CD4-positive, alpha-beta T cell treated with Interleukin-17A for 1 hour (primary cell): Measurements from ENCODE around the gene C19orf81.

Source experiments
- DNase-seq: peaks from one replicate; pipeline ENCODE4 v3.0.0-alpha.2; 2020

Gene C19orf81

DNA sequence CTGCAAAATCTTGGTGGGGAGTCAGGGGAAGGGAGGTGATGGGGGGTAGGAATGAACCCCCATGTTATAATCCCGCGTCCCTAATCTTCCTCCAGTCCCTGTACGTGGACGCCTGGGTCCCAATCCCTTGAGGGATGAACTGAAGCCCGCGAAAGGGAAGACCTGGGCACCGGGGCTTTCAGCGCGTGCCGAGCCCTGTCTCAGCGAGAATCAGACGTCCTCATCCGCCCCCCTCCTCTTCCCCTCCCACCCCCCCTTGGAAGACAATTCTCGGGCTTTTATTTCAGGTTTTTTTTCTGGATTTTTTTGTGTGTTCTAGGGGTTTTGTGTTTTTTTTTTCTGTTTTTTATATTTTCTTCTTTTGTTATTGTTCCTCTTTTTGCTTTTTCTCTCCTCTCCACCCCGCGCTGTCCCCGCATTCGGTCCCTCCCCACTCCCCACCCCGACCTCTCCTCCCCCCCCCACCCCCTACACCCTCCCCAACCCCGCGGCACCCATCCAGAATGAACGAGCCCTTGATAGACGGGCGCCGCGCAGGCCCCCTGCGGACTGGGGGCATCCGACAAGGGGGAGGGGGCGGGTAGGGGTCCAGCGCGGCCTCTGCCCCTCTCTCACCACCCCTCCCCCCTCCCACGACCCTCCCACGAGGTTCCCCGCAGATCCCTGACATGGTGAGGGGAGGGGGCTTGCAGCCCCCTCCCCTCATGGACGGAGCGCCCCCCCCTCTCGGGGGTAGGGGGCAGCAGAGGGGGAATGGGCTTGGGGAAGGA, 10.3 kb downstream of the C19orf81 start:
- no peak for DNase-seq

- DNase-seq = no peak
Measured at GRCh38 chr19:50660088-50660366, 10.8 kb downstream of the C19orf81 start.

DNA sequence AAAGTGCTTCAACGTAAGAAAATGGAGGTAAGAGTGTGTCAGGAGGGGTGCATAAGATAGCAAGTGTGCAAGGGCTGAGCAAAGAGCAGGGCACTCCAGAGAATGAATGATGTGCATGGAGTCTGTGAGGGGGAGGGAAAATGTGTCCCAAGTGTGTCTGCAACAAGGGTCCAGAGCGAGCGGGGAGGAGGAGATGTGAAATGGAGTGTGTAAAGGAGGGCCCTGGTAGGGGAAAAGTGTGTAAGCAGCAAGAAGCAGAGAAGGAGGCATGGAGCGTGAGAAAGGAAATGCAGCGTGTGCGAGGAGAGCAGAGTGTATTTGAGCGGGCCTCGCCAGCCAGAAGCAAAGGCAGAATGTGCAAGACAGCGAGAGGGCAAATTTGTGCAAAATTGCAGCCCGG, 11.8 kb downstream of the C19orf81 start:
- DNase-seq = no peak

DNA sequence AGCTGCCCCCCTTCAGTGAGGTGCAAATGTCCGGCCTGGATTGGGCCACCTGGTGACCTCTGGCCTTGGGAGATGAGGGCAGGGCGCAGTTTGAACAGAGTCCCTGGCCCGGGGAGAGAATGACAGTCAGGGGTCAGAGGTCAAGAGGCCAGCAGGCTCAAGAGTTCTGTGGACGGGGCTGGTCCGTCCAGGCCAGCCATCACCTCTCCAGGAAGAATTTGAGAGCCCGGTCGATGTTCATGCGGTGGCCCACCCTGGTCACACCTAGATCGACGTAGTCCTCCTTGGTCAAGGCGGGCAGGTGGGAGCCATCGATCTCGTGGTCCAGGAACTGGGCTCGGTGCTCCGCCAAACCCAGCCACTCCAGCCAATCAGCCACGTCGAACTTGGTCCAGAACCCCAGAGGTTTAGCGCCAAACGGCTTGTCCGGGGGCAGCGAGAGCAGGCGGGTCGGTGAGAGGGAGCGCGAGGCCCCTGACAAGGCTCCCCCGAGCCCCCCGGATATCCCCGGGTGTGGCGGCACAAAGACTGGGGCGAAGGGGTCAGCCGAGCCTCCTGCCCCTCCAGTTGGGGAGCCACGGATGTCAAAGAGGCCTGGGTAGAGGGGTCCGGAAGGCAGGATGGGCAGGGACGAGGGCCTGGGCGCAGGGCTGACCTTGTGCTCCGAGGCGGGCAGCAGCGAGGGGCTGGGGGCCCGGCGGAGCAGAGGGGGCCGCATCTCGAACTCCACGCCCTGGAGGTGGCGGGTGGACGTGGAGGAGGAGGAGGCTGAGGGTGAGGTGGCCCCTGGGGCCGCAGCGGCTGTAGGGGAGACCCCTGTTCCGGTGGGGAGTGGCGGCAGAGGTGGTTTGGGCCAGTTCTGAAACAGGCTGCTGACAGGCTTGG, 12.8 kb downstream of the C19orf81 start:
- no peak for DNase-seq

- no peak for DNase-seq
Measured at GRCh38 chr19:50662651-50663481, 13.6 kb downstream of the C19orf81 start.

GRCh38 chr19:50663482-50663790, 14.2 kb downstream of the C19orf81 start:
- no peak for DNase-seq

DNA sequence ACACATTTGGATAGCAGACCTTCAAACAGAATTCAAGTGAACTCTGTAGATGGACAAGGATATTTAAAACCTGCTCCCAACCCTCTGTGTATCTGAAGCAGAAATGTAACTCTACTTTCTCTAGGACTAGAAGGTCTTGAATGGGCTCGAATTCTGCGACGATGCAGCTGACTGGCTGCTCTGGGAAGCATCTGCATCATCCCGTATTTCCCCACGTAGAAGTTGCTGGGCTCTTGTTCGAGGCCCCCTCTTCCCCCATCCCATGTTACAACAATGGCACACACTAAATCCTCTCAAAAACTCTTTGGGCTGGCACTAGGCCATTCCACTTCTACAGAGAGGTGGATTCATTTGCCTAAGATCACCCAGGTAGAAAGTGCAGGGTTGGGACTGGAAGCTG, 15.0 kb downstream of the C19orf81 start:
- DNase-seq = no peak

- DNase-seq = no peak
Measured at GRCh38 chr19:50666346-50667176, 17.3 kb downstream of the C19orf81 start.

GRCh38 chr19:50667177-50667758, 18.0 kb downstream of the C19orf81 start:
- DNase-seq = no peak

GRCh38 chr19:50667759-50668231, 18.6 kb downstream of the C19orf81 start:
- DNase-seq = no peak

GRCh38 chr19:50668416-50668815, 19.2 kb downstream of the C19orf81 start:
- DNase-seq = no peak

DNA sequence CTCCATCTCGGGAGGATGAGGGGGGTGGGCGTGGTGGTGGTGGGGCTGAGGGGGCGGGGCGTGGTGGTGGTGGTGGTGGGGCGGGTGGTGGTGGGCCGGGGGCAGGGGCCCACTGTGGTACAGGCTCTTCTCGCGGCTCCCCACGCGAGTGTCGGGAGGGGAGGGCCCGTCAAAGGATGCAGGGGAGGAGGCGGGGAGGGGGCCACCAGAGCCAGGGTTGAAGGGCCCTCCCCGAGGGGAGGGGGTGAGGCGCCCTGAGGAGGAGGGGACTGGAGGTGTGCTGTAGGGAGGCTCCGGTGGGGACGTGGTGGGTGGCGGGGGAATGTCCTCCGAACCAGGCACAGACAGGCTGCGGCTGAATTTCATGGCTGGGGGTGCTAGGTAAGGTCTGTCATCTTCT, 19.6 kb downstream of the C19orf81 start:
- no peak for DNase-seq

DNA sequence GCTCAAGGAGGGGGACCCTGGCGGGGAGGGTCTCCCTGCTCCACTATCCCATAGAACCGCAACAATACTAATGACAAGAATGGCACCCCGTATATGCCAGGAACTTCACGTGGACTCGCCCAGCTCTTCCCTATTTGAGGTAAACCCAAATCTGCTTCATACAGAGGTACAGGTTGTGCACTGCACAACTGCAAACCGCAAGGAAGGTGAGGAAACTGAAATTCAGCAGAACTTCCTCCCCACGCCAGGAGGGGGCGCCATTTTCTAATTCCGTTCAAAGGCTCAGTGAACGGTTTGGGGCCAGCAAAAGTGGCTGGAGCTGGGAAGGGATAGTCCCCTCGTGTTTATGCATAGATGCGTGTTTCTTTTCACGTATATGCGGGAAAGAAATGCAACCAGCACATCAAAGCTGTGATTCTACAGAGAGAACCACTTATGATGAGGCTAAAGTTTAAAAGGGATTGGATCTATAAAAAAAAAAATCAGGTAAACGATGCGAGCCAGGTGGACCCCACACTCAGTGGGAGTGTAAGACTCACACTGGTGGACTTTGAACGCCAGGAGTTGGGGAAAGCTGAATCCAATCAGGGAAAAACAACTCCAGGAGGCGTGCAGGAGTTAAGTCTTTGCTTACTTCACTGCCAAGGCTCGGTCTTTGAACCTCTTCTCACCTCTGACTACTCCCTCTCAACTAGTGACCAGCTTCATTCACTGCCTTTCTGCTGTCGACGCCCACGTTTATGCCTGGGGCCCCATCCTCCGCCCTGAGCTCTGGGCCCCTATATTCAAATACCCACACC, 20.3 kb downstream of the C19orf81 start:
- peak; percentile 39 for DNase-seq

DNA sequence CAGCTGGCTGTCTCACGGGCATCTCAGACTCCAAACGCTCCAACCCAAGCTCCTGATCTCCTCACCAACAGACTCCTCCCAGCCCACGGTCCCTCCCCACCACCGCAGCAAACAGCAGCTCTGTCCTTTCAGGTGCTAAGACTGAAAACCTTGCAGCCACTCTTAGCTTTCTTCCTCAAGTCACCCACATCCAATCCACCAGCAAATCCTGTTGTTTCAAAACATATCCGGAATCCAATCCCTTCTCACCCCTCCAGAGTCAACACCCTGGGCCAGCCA, 20.8 kb downstream of the C19orf81 start:
- DNase-seq = no peak

DNA sequence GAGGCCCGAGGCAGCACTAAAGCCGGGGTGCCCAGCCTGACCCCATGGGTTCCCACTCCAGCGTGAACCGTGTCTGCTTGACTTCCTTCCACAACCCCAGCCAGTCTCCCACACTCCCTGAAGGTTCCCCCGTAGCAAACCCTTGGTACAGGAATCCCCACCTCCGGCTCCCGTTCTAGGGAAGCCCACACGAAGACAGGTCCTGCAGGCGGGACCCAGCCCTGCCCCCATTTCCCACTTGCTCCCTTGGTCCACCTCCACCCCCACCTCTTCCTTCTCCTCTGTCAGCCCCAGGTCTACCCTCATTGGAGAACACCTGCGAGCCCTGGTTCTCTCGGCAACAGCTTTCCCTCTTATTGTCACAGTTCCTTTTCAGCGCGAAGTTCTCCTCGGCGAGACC, 23.9 kb downstream of the C19orf81 start:
- no peak for DNase-seq

DNA sequence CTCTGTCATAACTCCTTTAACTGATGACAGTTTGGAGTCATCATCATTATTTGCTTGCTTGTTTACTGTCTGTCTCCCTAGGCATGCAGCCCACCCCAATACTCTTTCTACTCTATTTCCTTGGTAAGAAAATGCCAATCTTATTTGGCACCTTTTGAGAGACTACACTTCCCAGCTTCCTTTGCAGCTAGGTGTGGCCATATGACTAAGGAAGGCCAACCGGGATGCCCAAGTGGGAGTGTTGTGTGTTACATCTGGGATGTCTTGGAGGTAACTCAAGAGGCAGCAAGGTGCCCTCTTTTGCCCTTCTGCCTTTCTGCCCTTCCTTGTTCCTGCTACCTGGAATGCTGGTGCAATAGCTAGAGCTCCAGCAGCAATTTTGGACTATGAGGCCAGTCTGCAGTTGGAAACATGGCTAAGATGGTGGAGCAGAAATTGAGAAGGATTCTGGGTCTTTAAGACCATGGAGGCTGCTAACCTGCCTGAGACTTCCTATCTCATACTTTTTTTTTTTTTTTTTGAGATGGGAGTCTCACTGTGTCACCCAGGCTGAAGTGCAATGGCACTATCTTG, 27.5 kb downstream of the C19orf81 start:
- DNase-seq = no peak

DNA sequence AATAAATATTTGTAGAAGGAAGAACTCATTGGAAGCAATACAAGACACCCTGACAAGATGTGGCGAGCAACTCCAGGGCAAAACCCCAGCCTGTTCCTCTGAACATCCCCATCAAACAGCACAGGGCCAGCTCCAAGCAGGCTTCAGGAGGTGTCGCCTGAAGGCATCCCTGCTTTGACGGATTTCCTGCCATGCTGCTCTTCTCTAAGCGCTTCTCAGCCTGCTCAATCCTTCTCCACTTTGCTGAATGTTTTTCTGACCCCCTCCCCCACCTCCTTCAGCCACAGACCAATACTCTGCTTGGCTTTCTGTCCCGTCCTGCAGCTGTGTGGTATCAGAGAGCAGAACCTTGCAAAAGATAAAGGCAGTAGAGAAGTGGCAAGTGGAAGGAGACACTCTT, 28.4 kb downstream of the C19orf81 start:
- DNase-seq = no peak

DNA sequence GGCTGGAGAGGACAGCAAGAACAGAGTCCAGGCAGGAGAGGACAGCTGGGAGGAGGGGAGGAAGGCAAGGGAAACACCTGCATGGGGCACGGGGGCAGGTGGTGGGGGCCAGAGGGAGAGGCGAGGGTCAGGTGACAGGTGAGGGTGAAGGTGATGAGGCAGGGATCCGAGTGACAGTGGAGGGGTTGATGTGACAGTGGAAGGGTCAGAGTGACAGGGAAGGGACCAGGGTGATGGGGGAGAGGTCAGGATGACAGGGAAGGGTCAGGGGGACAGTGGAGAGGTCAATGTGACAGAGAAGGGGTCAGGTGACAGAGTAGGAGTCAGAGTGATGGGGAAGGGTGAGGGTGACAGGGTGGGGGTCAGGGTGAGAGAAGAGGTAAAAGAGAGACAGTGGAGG, 29.1 kb downstream of the C19orf81 start:
- DNase-seq = no peak

DNA sequence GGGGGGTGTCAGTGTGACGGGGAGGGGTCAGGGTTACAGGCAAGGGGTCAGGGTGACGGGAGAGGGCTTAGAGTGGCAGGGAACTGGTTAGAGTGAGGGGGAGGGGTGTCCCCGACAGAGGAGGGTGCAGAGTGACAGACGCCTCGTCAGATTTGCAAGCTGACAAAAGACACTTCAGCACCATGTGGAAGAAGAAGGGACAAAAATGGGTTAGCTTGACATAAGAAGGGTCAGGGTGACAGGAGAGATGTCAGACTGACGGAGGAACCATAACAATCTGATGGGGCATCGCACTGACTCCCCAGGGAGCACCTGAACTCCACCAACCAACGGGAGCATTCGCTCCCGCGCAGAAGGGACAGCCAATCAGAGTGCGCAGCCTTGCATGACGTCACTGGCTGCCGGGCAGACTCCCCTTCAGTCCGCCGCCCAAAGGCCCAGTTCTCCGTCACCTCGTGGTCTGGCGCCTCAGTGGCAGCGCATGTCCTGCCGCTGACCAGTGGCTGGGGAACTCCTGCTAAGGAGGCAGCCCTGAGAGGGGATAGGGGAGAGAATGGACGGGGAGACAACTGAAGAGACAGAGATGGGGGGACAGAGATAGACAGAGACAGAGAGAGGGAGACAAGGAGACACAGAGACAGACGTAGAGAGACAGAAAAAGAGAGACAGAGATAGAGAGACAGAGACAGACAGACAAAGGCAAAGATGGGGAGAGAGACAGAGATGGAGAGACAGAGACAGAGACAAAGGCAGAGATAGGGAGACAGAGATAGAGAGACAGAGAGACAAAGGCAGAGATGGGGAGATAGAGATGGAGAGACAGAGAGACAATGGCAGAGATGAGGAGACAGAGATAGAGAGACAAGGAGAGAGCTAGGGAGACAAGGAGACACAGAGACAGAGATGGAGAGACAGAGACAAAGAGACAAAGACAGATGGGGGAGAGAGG, 30.2 kb downstream of the C19orf81 start:
- DNase-seq = peak; percentile 80
